CD4-positive, alpha-beta T cell (primary cell): Measurements from ENCODE around the gene SPATA16. TPM values are rescaled to one million over a fixed set of nuclear protein-coding genes. Genes with fewer than 3 reads are reported as not detected.

Experiments used
- ATAC-seq: fragments of 200-7000 bp; cut with Tn5 transposase; one replicate; pipeline ENCODE4 v1.10.0; 2022; ENCODE audit warnings: mild to moderate bottlenecking; ENCODE audit not compliant: poor library complexity
- CTCF ChIA-PET: fragments of 350-600 bp; sonication (Branson Sonifier 250); formaldehyde crosslinking; loops from one replicate; lab custom pipeline; 2021; ENCODE audit warnings: antibody characterized with exemption, inconsistent platforms; lab: Charles Lee
- POLR2A ChIA-PET: fragments of 350-600 bp; sonication (Branson Sonifier 250); formaldehyde crosslinking; loops from one replicate; lab custom pipeline; 2021; ENCODE audit warnings: antibody characterized with exemption, inconsistent platforms; lab: Charles Lee
- DNase-seq, 14 experiments: peaks; one replicate each; pipeline ENCODE4 v3.0.0-alpha.2; 2013 to 2020; ENCODE audit warnings: mixed read lengths in 2 of 14
- H3K27ac ChIP-seq, 2 donors: one replicate each; pipeline versions ENCODE4 v1.5.1 to v1.7.0; 2013; ENCODE audit warnings: low read length in 2 of 2, low read depth in 1 of 2, mild to moderate bottlenecking in 1 of 2
- H3K27me3 ChIP-seq, 2 experiments: 1 replicate in 1 of 2; 2 replicates in 1 of 2; pipeline versions ENCODE4 v1.6.1 to v1.7.0; 2013; ENCODE audit warnings: low read length in 2 of 2, control low read depth in 1 of 2, mild to moderate bottlenecking in 1 of 2, moderate library complexity in 1 of 2; ENCODE audit not compliant: insufficient read depth in 2 of 2, control insufficient read depth in 1 of 2
- H3K36me3 ChIP-seq: one replicate; pipeline ENCODE4 v1.6.1; 2013; ENCODE audit warnings: low read length, control low read depth; ENCODE audit not compliant: insufficient read depth
- H3K4me1 ChIP-seq: one replicate; pipeline ENCODE4 v1.6.1; 2013; ENCODE audit warnings: low read length, control low read depth; ENCODE audit not compliant: insufficient read depth
- H3K4me3 ChIP-seq: one replicate; pipeline ENCODE4 v1.5.1; 2013; ENCODE audit warnings: mild to moderate bottlenecking, low read length, moderate library complexity
- H3K9me3 ChIP-seq, 2 experiments: 1 replicate in 1 of 2; 2 replicates in 1 of 2; pipeline versions ENCODE4 v1.6.1 to v1.7.0; 2013; ENCODE audit warnings: low read length in 2 of 2, mild to moderate bottlenecking in 2 of 2, control low read depth in 1 of 2, moderate library complexity in 1 of 2; ENCODE audit not compliant: control insufficient read depth in 1 of 2, insufficient read depth in 1 of 2
- H3K27ac Mint-ChIP-seq: one replicate; pipeline ENCODE4 v1.8.0; 2020; ENCODE audit warnings: mixed read lengths
- H3K27me3 Mint-ChIP-seq: one replicate; pipeline ENCODE4 v1.8.0; 2021; ENCODE audit warnings: mixed read lengths
- H3K36me3 Mint-ChIP-seq: one replicate; pipeline ENCODE4 v1.8.0; 2021; ENCODE audit warnings: low read depth, mixed read lengths
- H3K4me1 Mint-ChIP-seq: one replicate; pipeline ENCODE4 v1.8.0; 2021; ENCODE audit warnings: low read depth, mixed read lengths
- H3K4me3 Mint-ChIP-seq: one replicate; pipeline ENCODE4 v1.8.0; 2020; ENCODE audit warnings: mild to moderate bottlenecking, mixed read lengths
- H3K9me3 Mint-ChIP-seq: one replicate; pipeline ENCODE4 v1.8.0; 2020; ENCODE audit warnings: mixed read lengths
- CTCF ChIP-seq: fragments of 200-600 bp; IDR thresholded peaks from one replicate; pipeline ENCODE4 v1.8.0; 2022; ENCODE audit warnings: antibody characterized with exemption, mild to moderate bottlenecking
- intact Hi-C, 2 experiments: fragments of 100-400 bp; cut with DNase I in 1 of 2; cut with micrococcal nuclease in 1 of 2; formaldehyde crosslinking; loops; one replicate each; pipeline versions ENCODE4 v1.15.1 to v1.9.0; 2023 to 2025; cut with DNase I, micrococcal nuclease
- total RNA-seq, 174 experiments: library from RNA in 2 of 174; stranded (reverse) in 2 of 174; gene quantifications; one replicate each; pipeline ENCODE4 v1.2.3 and lab custom pipeline; 2021 to 2026

The SPATA16 gene
- total RNA-seq, 2 experiments from 2014 or later, result not detected

- intact Hi-C loops, result no loop called here
- Histone ChIP-seq H3K36me3 (no peaks in the 10 kb centered on the region), H3K9me3 (peaks cover 0 to 6% of the 10 kb centered on the region in 2 experiments), H3K4me1 (no peaks in the 10 kb centered on the region), H3K4me3 (no peak overlapping the region), H3K27ac (no peak overlapping the region), H3K27me3 (no peaks in the 10 kb centered on the region)
- Mint-ChIP-seq H3K36me3 (no peaks in the 10 kb centered on the region), H3K27me3 (no peaks in the 10 kb centered on the region), H3K9me3 (no peaks in the 10 kb centered on the region), H3K4me3 (no peak overlapping the region), H3K4me1 (no peaks in the 10 kb centered on the region), H3K27ac (no peak overlapping the region)
- CTCF ChIA-PET, result no interaction called here
- POLR2A ChIA-PET, result no interaction called here
- DNase-seq, result no peak
- no peak for ATAC-seq
- TF ChIP-seq CTCF, result no peak
These were observed 82.8 kb downstream of the SPATA16 start for GRCh38 chr3:173058229-173058628.

DNA sequence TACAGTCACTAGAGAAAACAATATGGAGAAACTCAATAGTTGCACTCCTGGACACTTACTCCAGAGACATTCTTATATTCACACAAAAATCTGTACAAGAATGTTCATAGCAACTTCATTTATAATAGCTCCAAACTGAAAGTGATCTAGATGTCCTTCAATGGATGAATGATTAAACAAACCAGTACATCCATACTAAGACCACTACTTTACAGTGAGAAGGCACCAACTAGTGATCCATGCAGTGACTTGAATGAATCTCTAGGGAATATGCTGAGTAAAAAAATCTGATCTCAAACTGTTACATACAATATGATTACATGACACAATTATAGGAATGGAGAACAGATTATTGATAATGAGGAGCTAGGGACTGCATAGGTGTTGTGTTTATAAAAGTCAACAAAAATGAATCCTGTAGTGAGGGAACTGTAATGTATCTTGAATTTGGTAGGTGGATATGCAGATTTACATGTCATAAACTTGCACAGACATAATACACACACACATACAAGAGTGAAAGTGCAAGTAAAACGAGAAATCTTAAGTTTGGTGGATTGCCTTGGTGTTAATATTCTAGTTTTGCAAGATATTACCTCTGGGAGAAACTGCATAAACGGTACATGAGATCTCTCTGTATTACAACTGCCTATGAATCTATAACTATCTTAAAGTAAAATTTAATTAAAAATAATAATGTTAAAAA lies 85.7 kb downstream of the SPATA16 start:
- Mint-ChIP-seq H3K9me3 (no peaks in the 10 kb centered on the region), H3K4me3 (no peak overlapping the region), H3K36me3 (no peaks in the 10 kb centered on the region), H3K27me3 (no peaks in the 10 kb centered on the region), H3K4me1 (no peaks in the 10 kb centered on the region), H3K27ac (no peak overlapping the region)
- no peak for ATAC-seq
- Histone ChIP-seq H3K9me3 (peaks cover 0 to 6% of the 10 kb centered on the region in 2 experiments), H3K4me3 (no peak overlapping the region), H3K4me1 (no peaks in the 10 kb centered on the region), H3K27ac (no peak overlapping the region), H3K36me3 (no peaks in the 10 kb centered on the region), H3K27me3 (no peaks in the 10 kb centered on the region)
- POLR2A ChIA-PET, result no interaction called here
- intact Hi-C loops, result no loop called here
- TF ChIP-seq CTCF, result no peak
- CTCF ChIA-PET, result no interaction called here
- DNase-seq, result no peak

GRCh38 chr3:173049360-173049759 lies 91.7 kb downstream of the SPATA16 start:
- no peak overlapping the region for H3K4me3 ChIP-seq
- CTCF ChIA-PET, result no interaction called here
- no peaks in the 10 kb centered on the region for H3K27me3 ChIP-seq
- Mint-ChIP-seq H3K4me1 (no peaks in the 10 kb centered on the region), H3K36me3 (no peaks in the 10 kb centered on the region), H3K27me3 (no peaks in the 10 kb centered on the region), H3K4me3 (no peak overlapping the region), H3K27ac (no peak overlapping the region), H3K9me3 (no peaks in the 10 kb centered on the region)
- H3K9me3 ChIP-seq, result no peaks in the 10 kb centered on the region
- POLR2A ChIA-PET, result no interaction called here
- intact Hi-C loops, result no loop called here
- no peaks in the 10 kb centered on the region for H3K4me1 ChIP-seq
- no peak overlapping the region for H3K27ac ChIP-seq
- no peak for ATAC-seq
- TF ChIP-seq CTCF, result no peak
- DNase-seq, result no peak
- H3K36me3 ChIP-seq, result no peaks in the 10 kb centered on the region
